GM21526 (cell line): ENCODE measurements around the gene COL21A1.

Source experiments
- ATAC-seq: cut with Tn5 transposase; IDR thresholded peaks from one replicate; pipeline ENCODE4 v1.9.1; 2021; ENCODE audit warnings: moderate library complexity; ENCODE audit not compliant: unreplicated experiment, low FRiP score

Gene COL21A1

GRCh38 chr6:56055081-56055704, 192.2 kb downstream of the COL21A1 start:
- ATAC-seq: no peak

GRCh38 chr6:56051202-56051598, 196.2 kb downstream of the COL21A1 start:
- ATAC-seq: no peak

- ATAC-seq: no peak
Measured at GRCh38 chr6:56050530-56051201, 196.7 kb downstream of the COL21A1 start.

GRCh38 chr6:56048601-56049000, 198.8 kb downstream of the COL21A1 start:
- no peak for ATAC-seq

- ATAC-seq: no peak
Measured at GRCh38 chr6:56047931-56048540, 199.3 kb downstream of the COL21A1 start.

- no peak for ATAC-seq
Measured at GRCh38 chr6:56046576-56046975, 200.8 kb downstream of the COL21A1 start.

- ATAC-seq: no peak
Measured at GRCh38 chr6:56043761-56044160, 203.6 kb downstream of the COL21A1 start.

GRCh38 chr6:56043076-56043475, 204.3 kb downstream of the COL21A1 start:
- ATAC-seq: no peak

- ATAC-seq: no peak
Measured at GRCh38 chr6:56041591-56041990, 205.8 kb downstream of the COL21A1 start.

GRCh38 chr6:56040889-56041301, 206.5 kb downstream of the COL21A1 start:
- ATAC-seq: no peak

GRCh38 chr6:56040223-56040622, 207.2 kb downstream of the COL21A1 start:
- no peak for ATAC-seq

- ATAC-seq: no peak
Measured at GRCh38 chr6:56038764-56039163, 208.6 kb downstream of the COL21A1 start.

GRCh38 chr6:56037601-56038000, 209.8 kb downstream of the COL21A1 start:
- no peak for ATAC-seq

- ATAC-seq: no peak
Measured at GRCh38 chr6:56036916-56037600, 210.3 kb downstream of the COL21A1 start.

GRCh38 chr6:56033401-56033800, 214.0 kb downstream of the COL21A1 start:
- ATAC-seq: no peak

- ATAC-seq: no peak
Measured at GRCh38 chr6:56032715-56033260, 214.6 kb downstream of the COL21A1 start.

GRCh38 chr6:56027865-56028264, 219.5 kb downstream of the COL21A1 start:
- no peak for ATAC-seq

GRCh38 chr6:56026455-56027180, 220.8 kb downstream of the COL21A1 start:
- ATAC-seq: no peak

GRCh38 chr6:56025795-56026194, 221.6 kb downstream of the COL21A1 start:
- no peak for ATAC-seq

- no peak for ATAC-seq
Measured at GRCh38 chr6:56024931-56025330, 222.4 kb downstream of the COL21A1 start.
